ENCODE measurements around the gene MAGI2. TPM values are rescaled to one million over a fixed set of nuclear protein-coding genes. Genes with fewer than 3 reads are reported as not detected.

The MAGI2 gene
- total RNA-seq, 1 donor from 2014 or later, result 11.4 TPM

- H3K4me3 Mint-ChIP-seq (ENCODE audit: low read depth), result no peak overlapping the region
- H3K4me1 Mint-ChIP-seq (ENCODE audit: low read depth), result peaks cover 2% of the 10 kb centered on the region
- no peaks in the 10 kb centered on the region for H3K27me3 Mint-ChIP-seq
- no peak overlapping the region for H3K27ac Mint-ChIP-seq
- H3K36me3 Mint-ChIP-seq (ENCODE audit: insufficient read depth), result peaks cover 5% of the 10 kb centered on the region
- TF ChIP-seq CTCF (IDR thresholded peaks at IDR 0.05; ENCODE audit: unreplicated experiment), result no peak
- DNase-seq (ENCODE audit: low spot score, unreplicated experiment), result no peak
- no peaks in the 10 kb centered on the region for H3K9me3 Mint-ChIP-seq (ENCODE audit: low read depth)
Measured at GRCh38 chr7:78197447-78197846, 1256.0 kb downstream of the MAGI2 start.

GRCh38 chr7:78195281-78195680 is 1258.2 kb downstream of the MAGI2 start:
- H3K27me3 Mint-ChIP-seq, result no peaks in the 10 kb centered on the region
- no peak for TF ChIP-seq CTCF (IDR thresholded peaks at IDR 0.05; ENCODE audit: unreplicated experiment)
- DNase-seq (ENCODE audit: low spot score, unreplicated experiment), result no peak
- H3K27ac Mint-ChIP-seq, result no peak overlapping the region
- H3K9me3 Mint-ChIP-seq (ENCODE audit: low read depth), result no peaks in the 10 kb centered on the region
- peaks cover 5% of the 10 kb centered on the region for H3K36me3 Mint-ChIP-seq (ENCODE audit: insufficient read depth)
- H3K4me1 Mint-ChIP-seq (ENCODE audit: low read depth), result peaks cover 2% of the 10 kb centered on the region
- H3K4me3 Mint-ChIP-seq (ENCODE audit: low read depth), result no peak overlapping the region

GRCh38 chr7:78194611-78195010 is 1258.9 kb downstream of the MAGI2 start:
- TF ChIP-seq CTCF (IDR thresholded peaks at IDR 0.05; ENCODE audit: unreplicated experiment), result no peak
- no peak overlapping the region for H3K4me3 Mint-ChIP-seq (ENCODE audit: low read depth)
- no peak overlapping the region for H3K27ac Mint-ChIP-seq
- no peak for DNase-seq (ENCODE audit: low spot score, unreplicated experiment)
- H3K4me1 Mint-ChIP-seq (ENCODE audit: low read depth), result peaks cover 2% of the 10 kb centered on the region
- no peaks in the 10 kb centered on the region for H3K27me3 Mint-ChIP-seq
- H3K9me3 Mint-ChIP-seq (ENCODE audit: low read depth), result no peaks in the 10 kb centered on the region
- H3K36me3 Mint-ChIP-seq (ENCODE audit: insufficient read depth), result peaks cover 5% of the 10 kb centered on the region

GRCh38 chr7:78191475-78192079 is 1261.9 kb downstream of the MAGI2 start:
- no peak for TF ChIP-seq CTCF (IDR thresholded peaks at IDR 0.05; ENCODE audit: unreplicated experiment)
- DNase-seq (ENCODE audit: low spot score, unreplicated experiment), result no peak
- Mint-ChIP-seq H3K4me1 (ENCODE audit: low read depth) (peaks cover 2% of the 10 kb centered on the region), H3K27ac (no peak overlapping the region), H3K4me3 (ENCODE audit: low read depth) (no peak overlapping the region), H3K9me3 (ENCODE audit: low read depth) (no peaks in the 10 kb centered on the region), H3K36me3 (ENCODE audit: insufficient read depth) (peaks cover 5% of the 10 kb centered on the region), H3K27me3 (no peaks in the 10 kb centered on the region)

- no peak for DNase-seq (ENCODE audit: low spot score, unreplicated experiment)
- TF ChIP-seq CTCF (IDR thresholded peaks at IDR 0.05; ENCODE audit: unreplicated experiment), result no peak
- no peaks in the 10 kb centered on the region for H3K27me3 Mint-ChIP-seq
Measured at GRCh38 chr7:78189762-78190161, 1263.7 kb downstream of the MAGI2 start.

More at GRCh38 chr7:78189762-78190161, 1263.7 kb downstream of the MAGI2 start:
- no peaks in the 10 kb centered on the region for H3K9me3 Mint-ChIP-seq (ENCODE audit: low read depth)
- H3K4me1 Mint-ChIP-seq (ENCODE audit: low read depth), result peaks cover 2% of the 10 kb centered on the region
- peaks cover 5% of the 10 kb centered on the region for H3K36me3 Mint-ChIP-seq (ENCODE audit: insufficient read depth)
- H3K27ac Mint-ChIP-seq, result no peak overlapping the region
- no peak overlapping the region for H3K4me3 Mint-ChIP-seq (ENCODE audit: low read depth)
